ENCODE results near the gene ARNT2.

DNA sequence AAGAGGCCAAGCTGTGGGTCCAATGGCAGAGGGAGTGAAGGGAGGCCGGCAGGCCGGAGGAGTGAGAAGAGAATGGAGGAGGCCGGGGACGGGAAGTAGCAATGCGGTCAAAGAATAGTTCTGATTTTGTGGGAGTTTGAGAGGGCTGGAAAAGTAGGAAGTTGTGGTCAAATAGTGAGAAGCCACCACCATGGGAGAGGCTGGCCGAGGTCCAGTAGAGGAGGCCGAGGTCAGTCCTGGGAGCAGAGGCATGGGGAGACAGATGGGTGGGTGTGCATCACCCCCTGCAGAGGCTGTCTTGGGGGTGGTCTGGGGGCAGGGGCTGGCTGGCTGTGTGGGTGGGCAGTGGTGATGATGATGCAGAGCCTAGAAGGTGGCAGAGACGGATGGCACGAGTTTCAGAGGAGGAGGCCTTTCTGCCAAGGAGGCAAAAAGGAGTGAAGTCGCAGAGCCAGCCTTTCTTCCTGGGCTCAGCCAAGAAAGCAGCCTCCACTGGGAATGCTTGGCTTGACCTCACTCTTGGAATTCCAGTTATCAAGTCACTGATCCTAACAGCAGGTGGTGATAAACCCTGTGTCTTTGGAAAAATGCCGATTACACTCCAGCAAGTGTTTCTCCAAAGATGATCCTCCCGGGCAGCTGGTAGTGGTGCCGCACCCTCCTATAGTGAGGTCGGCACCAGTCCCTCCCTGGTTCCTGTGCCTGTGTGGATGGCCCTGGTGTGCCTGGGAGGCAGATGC is 57.3 kb downstream of the ARNT2 start:
- TF ChIP-seq, protein P1, sequence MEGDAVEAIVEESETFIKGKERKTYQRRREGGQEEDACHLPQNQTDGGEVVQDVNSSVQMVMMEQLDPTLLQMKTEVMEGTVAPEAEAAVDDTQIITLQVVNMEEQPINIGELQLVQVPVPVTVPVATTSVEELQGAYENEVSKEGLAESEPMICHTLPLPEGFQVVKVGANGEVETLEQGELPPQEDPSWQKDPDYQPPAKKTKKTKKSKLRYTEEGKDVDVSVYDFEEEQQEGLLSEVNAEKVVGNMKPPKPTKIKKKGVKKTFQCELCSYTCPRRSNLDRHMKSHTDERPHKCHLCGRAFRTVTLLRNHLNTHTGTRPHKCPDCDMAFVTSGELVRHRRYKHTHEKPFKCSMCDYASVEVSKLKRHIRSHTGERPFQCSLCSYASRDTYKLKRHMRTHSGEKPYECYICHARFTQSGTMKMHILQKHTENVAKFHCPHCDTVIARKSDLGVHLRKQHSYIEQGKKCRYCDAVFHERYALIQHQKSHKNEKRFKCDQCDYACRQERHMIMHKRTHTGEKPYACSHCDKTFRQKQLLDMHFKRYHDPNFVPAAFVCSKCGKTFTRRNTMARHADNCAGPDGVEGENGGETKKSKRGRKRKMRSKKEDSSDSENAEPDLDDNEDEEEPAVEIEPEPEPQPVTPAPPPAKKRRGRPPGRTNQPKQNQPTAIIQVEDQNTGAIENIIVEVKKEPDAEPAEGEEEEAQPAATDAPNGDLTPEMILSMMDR (IDR thresholded peaks at IDR 0.05; ENCODE audit: poor library complexity), result no peak
- no peak for TF ChIP-seq EZH2phosphoT487 (IDR thresholded peaks at IDR 0.05; ENCODE audit: low read depth, severe bottlenecking, unreplicated experiment)
- no peak for TF ChIP-seq EZH2 (IDR thresholded peaks at IDR 0.05; ENCODE audit: borderline replicate concordance)

Measured in hepatocyte (in vitro differentiated cells).